OCI-LY3 (cell line): ENCODE measurements around the gene MPC2.

ENCODE experiments used
- CTCF ChIP-seq: fragments of 200-600, 300-600 bp; sonication (generic); IDR thresholded peaks from 2 replicates; pipeline ENCODE4 v1.5.1; 2014; ENCODE audit warnings: antibody characterized with exemption, low read length, low read depth
- EZH2phosphoT487 ChIP-seq: fragments of 200-600 bp; shearing (Covaris generic); IDR thresholded peaks from 2 replicates; pipeline ENCODE4 v1.6.1; 2018; ENCODE audit warnings: antibody characterized with exemption, mixed run types, low read depth

GRCh38 chr1:167880580-167881021 is 56.3 kb downstream of the MPC2 start:
- TF ChIP-seq CTCF (no peak), EZH2phosphoT487 (no peak)
